Gastroesophageal sphincter (tissue), 4 donors: ENCODE results near the gene GPHA2. TPM values are rescaled to one million over a fixed set of nuclear protein-coding genes. Genes with fewer than 3 reads are reported as not detected.
A peak's percentile ranks its signal among the peaks of the same experiment; 100 is the strongest.

Source experiments
- ATAC-seq: fragments of 150-250 bp; one replicate; pipeline ENCODE4 v1.9.1; 2016; ENCODE audit warnings: mild to moderate bottlenecking, moderate library complexity
- H3K27ac ChIP-seq, 4 donors: fragments of 200-600 bp; sonication (generic) in 3 of 4; 1 replicate in 3 of 4; 2 replicates in 1 of 4; pipeline ENCODE4 v1.5.1; 2016 to 2019
- H3K27me3 ChIP-seq: fragments of 200-600 bp; sonication (generic); one replicate; pipeline ENCODE4 v1.5.1; 2019
- H3K36me3 ChIP-seq, 2 donors: fragments of 200-600 bp; sonication (generic); one replicate each; pipeline ENCODE4 v1.5.1; 2019; ENCODE audit warnings: control low read depth in 1 of 2
- H3K4me1 ChIP-seq, 3 donors: fragments of 200-600 bp; sonication (generic); 1 replicate in 2 of 3; 2 replicates in 1 of 3; pipeline ENCODE4 v1.5.1; 2016 to 2019; ENCODE audit warnings: control low read depth in 2 of 3
- H3K4me3 ChIP-seq, 2 donors: fragments of 200-600 bp; sonication (generic); one replicate each; pipeline ENCODE4 v1.5.1; 2019; ENCODE audit warnings: mild to moderate bottlenecking in 1 of 2, moderate library complexity in 1 of 2
- H3K9me3 ChIP-seq, 3 donors: fragments of 200-600 bp; sonication (generic); one replicate each; pipeline ENCODE4 v1.5.1; 2017 to 2019; ENCODE audit warnings: control low read depth in 2 of 3
- CTCF ChIP-seq, 4 experiments: fragments of 200-600 bp in 2 of 4; fragments of 450-650 bp in 2 of 4; sonication (generic) in 1 of 4; IDR thresholded peaks; one replicate each; pipeline ENCODE4 v1.5.1; 2017 to 2019; ENCODE audit warnings: antibody characterized with exemption in 4 of 4, mild to moderate bottlenecking in 2 of 4, moderate library complexity in 2 of 4
- EP300 ChIP-seq: sonication (generic); formaldehyde crosslinking; IDR thresholded peaks from one replicate; pipeline ENCODE4 v1.6.1; 2017; ENCODE audit warnings: antibody characterized with exemption, mild to moderate bottlenecking
- POLR2A ChIP-seq, 2 donors: fragments of 450-650 bp; IDR thresholded peaks; one replicate each; pipeline ENCODE4 v1.6.1; 2017; ENCODE audit warnings: antibody characterized with exemption in 2 of 2, mild to moderate bottlenecking in 2 of 2, moderate library complexity in 1 of 2
- POLR2AphosphoS5 ChIP-seq: sonication (generic); formaldehyde crosslinking; IDR thresholded peaks from one replicate; pipeline ENCODE4 v1.6.1; 2017; ENCODE audit warnings: antibody characterized with exemption
- WGBS, 2 donors: methylation state at CpG; one replicate each; pipeline ENCODE4 v1.1.5; 2018; ENCODE audit warnings: low coverage in 1 of 2; 5-methylcytosine and 5-hydroxymethylcytosine counted together
- small RNA-seq, 4 donors: library from RNA; depleted of rRNA; stranded (forward); fragments of <200 nt; gene quantifications; one replicate each; pipeline ENCODE3, GENCODE V24; 2016
- total RNA-seq, 4 donors: library from RNA; depleted of rRNA; stranded (reverse); fragments of >200 nt; gene quantifications; one replicate each; pipeline ENCODE4 v1.1.0, GENCODE V29; 2016

Gene GPHA2
- total RNA-seq, 4 donors from 2014 or later, result not detected

DNA sequence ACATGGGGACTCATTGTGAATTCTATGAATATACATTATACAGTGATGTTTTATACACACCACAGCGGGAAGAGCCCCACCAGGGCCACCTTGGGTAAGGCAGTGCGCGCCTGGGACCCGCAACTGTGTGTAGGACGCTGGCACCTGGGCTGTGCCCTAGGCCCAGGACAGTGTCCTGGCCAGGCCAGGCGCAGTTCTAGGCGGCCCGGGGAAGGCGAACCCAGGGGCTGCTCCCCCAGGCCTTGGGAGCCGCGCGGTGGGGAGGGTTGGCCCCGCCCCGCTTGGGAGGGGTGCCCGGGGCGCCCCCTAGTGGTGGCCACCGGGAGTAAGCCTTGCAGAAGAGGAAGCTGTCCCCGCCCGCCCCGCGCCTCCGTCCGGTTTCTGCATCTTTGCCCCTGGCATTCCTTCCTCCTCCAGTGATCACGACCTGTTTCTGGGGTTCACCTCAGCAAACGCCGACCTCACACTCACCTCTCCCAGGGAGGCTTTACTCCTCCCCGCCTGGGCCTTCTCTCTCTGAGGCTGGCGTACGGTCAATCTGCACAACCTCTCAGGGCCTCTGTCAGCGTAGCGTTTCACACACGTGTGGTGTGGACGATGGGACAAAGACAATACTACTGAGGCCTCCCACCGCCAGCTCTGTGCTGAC is 47.8 kb downstream of the GPHA2 start:
- peak overlapping the region in 1 of 2 donors; percentile 34 for H3K4me3 ChIP-seq
- no peaks in the 10 kb centered on the region for H3K36me3 ChIP-seq
- 2% methylated on average over 9 of the region's 34 CpGs; no CpG with 5 or more reads in 1 of the 2 donors for WGBS, 2 donors
- H3K27ac ChIP-seq, result peak overlapping the region; percentile 51 to 83 (median 80)
- H3K9me3 ChIP-seq, result no peaks in the 10 kb centered on the region
- peaks cover 0 to 17% (median 10%) of the 10 kb centered on the region in 3 donors for H3K4me1 ChIP-seq
- peak; percentile 95 to 99 (median 97) for TF ChIP-seq CTCF (IDR thresholded peaks at IDR 0.05)
- TF ChIP-seq POLR2A (IDR thresholded peaks at IDR 0.05), result no peak
- no peak for TF ChIP-seq EP300
- no peak for TF ChIP-seq POLR2AphosphoS5
- peak; percentile 93 for ATAC-seq
- H3K27me3 ChIP-seq, result no peaks in the 10 kb centered on the region

GRCh38 chr11:64887234-64887756 is 48.4 kb downstream of the GPHA2 start:
- ATAC-seq, result no peak
- H3K9me3 ChIP-seq, result no peaks in the 10 kb centered on the region
- peak overlapping the region; percentile 51 to 83 (median 80) for H3K27ac ChIP-seq
- no peaks in the 10 kb centered on the region for H3K27me3 ChIP-seq
- H3K4me1 ChIP-seq, result peaks cover 0 to 17% (median 10%) of the 10 kb centered on the region in 3 donors
- TF ChIP-seq POLR2A (IDR thresholded peaks at IDR 0.05), result no peak
- TF ChIP-seq CTCF (IDR thresholded peaks at IDR 0.05), result no peak
- no peak for TF ChIP-seq POLR2AphosphoS5
- TF ChIP-seq EP300, result no peak
- no peaks in the 10 kb centered on the region for H3K36me3 ChIP-seq
- peak overlapping the region in 1 of 2 donors; percentile 34 for H3K4me3 ChIP-seq
- 54 to 83% methylated on average over 1 to 5 of the region's 8 CpGs for WGBS, 2 donors

- WGBS, 2 donors, result 75 to 76% methylated on average over 7 to 10 of the region's 15 CpGs
- no peak for TF ChIP-seq CTCF (IDR thresholded peaks at IDR 0.05)
- TF ChIP-seq POLR2AphosphoS5, result no peak
- TF ChIP-seq POLR2A (IDR thresholded peaks at IDR 0.05), result no peak
- no peak for TF ChIP-seq EP300
- Histone ChIP-seq H3K4me1 (peaks cover 0 to 21% (median 10%) of the 10 kb centered on the region in 3 donors), H3K36me3 (no peaks in the 10 kb centered on the region), H3K9me3 (no peaks in the 10 kb centered on the region), H3K27ac (no peak overlapping the region), H3K27me3 (no peaks in the 10 kb centered on the region), H3K4me3 (no peak overlapping the region)
- ATAC-seq, result no peak
Observed at GRCh38 chr11:64885367-64886286, 50.1 kb downstream of the GPHA2 start.

Small RNA genes within 50 kb of the gene (small RNA-seq; reads per million reads assigned to genes)
- gene MIR6749 (0 reads per million in 4 donors), gene MIR6750 (0 reads per million in 4 donors)

Other genes starting within 250 kb of the GPHA2 start
- 10 to 100 TPM in 1 of 4 donors, 1 to 10 TPM in 3; 3.4 to 25.4 (median 5.0) TPM for gene NRXN2, start 212.7 kb downstream of the GPHA2 start, total RNA-seq
- gene RASGRP2, start 191.8 kb downstream of the GPHA2 start, total RNA-seq, result 10 to 100 TPM; 34.5 to 84.9 (median 41.1) TPM
- 10 to 100 TPM; 10.5 to 55.2 (median 32.8) TPM for gene PYGM, start 175.9 kb downstream of the GPHA2 start, total RNA-seq
- 100 to 1,000 TPM; 187 to 314 (median 253) TPM for gene SF1, start 157.4 kb downstream of the GPHA2 start, total RNA-seq
- 10 to 100 TPM; 17.6 to 24.0 (median 19.6) TPM for gene MAP4K2, start 132.7 kb downstream of the GPHA2 start, total RNA-seq
- gene MEN1, start 125.3 kb downstream of the GPHA2 start, total RNA-seq, result 10 to 100 TPM in 2 of 4 donors, 1 to 10 TPM in 2; 7.1 to 20.9 (median 11.6) TPM
- under 1 TPM; 0.08 to 0.94 (median 0.22) TPM for gene CDC42BPG, start 91.2 kb downstream of the GPHA2 start, total RNA-seq
- gene EHD1, start 57.3 kb downstream of the GPHA2 start, total RNA-seq, result 100 to 1,000 TPM in 2 of 4 donors, 10 to 100 TPM in 2; 92.1 to 188 (median 101) TPM
- 10 to 100 TPM; 18.8 to 27.2 (median 26.3) TPM for gene ATG2A, start 18.7 kb downstream of the GPHA2 start, total RNA-seq
- 10 to 100 TPM; 20.3 to 41.2 (median 27.0) TPM for gene PPP2R5B, start 11.2 kb downstream of the GPHA2 start, total RNA-seq
- not detected for gene MAJIN, start 36.2 kb upstream of the GPHA2 start, total RNA-seq
- 1 to 10 TPM; 1.5 to 3.4 (median 1.6) TPM for gene BATF2, start 61.1 kb upstream of the GPHA2 start, total RNA-seq
- 100 to 1,000 TPM; 158 to 220 (median 179) TPM for gene ARL2, start 78.3 kb upstream of the GPHA2 start, total RNA-seq
- 10 to 100 TPM; 23.6 to 42.5 (median 30.1) TPM for gene SNX15, start 91.5 kb upstream of the GPHA2 start, total RNA-seq
- 10 to 100 TPM in 3 of 4 donors, 1 to 10 TPM in 1; 4.7 to 13.6 (median 12.7) TPM for gene SAC3D1, start 105.3 kb upstream of the GPHA2 start, total RNA-seq
- gene NAALADL1, start 122.7 kb upstream of the GPHA2 start, total RNA-seq, result 10 to 100 TPM; 21.8 to 38.5 (median 29.0) TPM
- gene CDCA5, start 148.1 kb upstream of the GPHA2 start, total RNA-seq, result 1 to 10 TPM in 2 of 4 donors, under 1 TPM in 2; 0.78 to 1.7 (median 0.99) TPM
- gene ZFPL1, start 148.3 kb upstream of the GPHA2 start, total RNA-seq, result 10 to 100 TPM; 26.3 to 43.9 (median 33.3) TPM
- 100 to 1,000 TPM; 374 to 526 (median 407) TPM for gene VPS51, start 160.3 kb upstream of the GPHA2 start, total RNA-seq
- 10 to 100 TPM in 3 of 4 donors, 1 to 10 TPM in 1; 7.1 to 25.2 (median 18.3) TPM for gene TM7SF2, start 176.0 kb upstream of the GPHA2 start, total RNA-seq
- 10 to 100 TPM; 13.6 to 19.1 (median 15.4) TPM for gene ZNHIT2, start 181.8 kb upstream of the GPHA2 start, total RNA-seq
- 100 to 1,000 TPM; 464 to 971 (median 566) TPM for gene FAU, start 186.2 kb upstream of the GPHA2 start, total RNA-seq
- gene MRPL49, start 186.4 kb upstream of the GPHA2 start, total RNA-seq, result 100 to 1,000 TPM in 1 of 4 donors, 10 to 100 TPM in 3; 83.9 to 114 (median 94.1) TPM
- gene SYVN1, start 198.6 kb upstream of the GPHA2 start, total RNA-seq, result 10 to 100 TPM; 19.0 to 38.7 (median 26.0) TPM
- not detected for gene SPDYC, start 234.3 kb upstream of the GPHA2 start, total RNA-seq
- gene CAPN1, start 246.0 kb upstream of the GPHA2 start, total RNA-seq, result 100 to 1,000 TPM; 100 to 196 (median 156) TPM